Caco-2 (cell line): ENCODE measurements around the gene PTCD1. TPM values are rescaled to one million over a fixed set of nuclear protein-coding genes. Genes with fewer than 3 reads are reported as not detected.

Source experiments
- BruUV-seq: library from RNA; stranded (reverse); fragments of 400-500 nt; replicated peaks from 2 replicates; lab custom pipeline; 2021; lab: Mats Ljungman, UMichigan
- CTCF ChIA-PET: fragments of 300-600 bp; sonication (Branson Sonifier 250); formaldehyde crosslinking; loops from one replicate; lab custom pipeline; 2022; ENCODE audit warnings: antibody characterized with exemption; lab: Charles Lee
- POLR2A ChIA-PET: fragments of 300-600 bp; sonication (Branson Sonifier 250); formaldehyde crosslinking; loops from one replicate; lab custom pipeline; 2022; ENCODE audit warnings: antibody characterized with exemption; lab: Charles Lee
- DNase-seq, 2 experiments: peaks; one replicate each; pipeline versions ENCODE4 v3.0.0 to v3.0.0-alpha.2; 2020 to 2022
- H3K27me3 ChIP-seq: replicated peaks from 2 replicates; pipeline ENCODE4 v1.6.0; 2011; ENCODE audit warnings: low read length; ENCODE audit not compliant: control insufficient read depth, insufficient read depth
- H3K36me3 ChIP-seq: 2 replicates; pipeline ENCODE4 v1.5.1; 2011; ENCODE audit warnings: low read length; ENCODE audit not compliant: control insufficient read depth, insufficient read depth
- H3K4me1 ChIP-seq: fragments of 250-450 bp; sonication (Bioruptor Pico); 2 replicates; pipeline ENCODE4 v1.5.1; 2020; ENCODE audit warnings: mild to moderate bottlenecking
- H3K4me3 ChIP-seq: 2 replicates; pipeline ENCODE4 v1.5.1; 2011; ENCODE audit warnings: low read depth, mild to moderate bottlenecking, control low read depth, low read length
- H3K9me3 ChIP-seq: fragments of 250-450 bp; sonication (Bioruptor Pico); 2 replicates; pipeline ENCODE4 v1.5.1; 2020; ENCODE audit warnings: mild to moderate bottlenecking, moderate library complexity
- H3K27ac Mint-ChIP-seq: one replicate; pipeline ENCODE4 v1.8.0; 2022; ENCODE audit warnings: mixed read lengths; ENCODE audit not compliant: unreplicated experiment
- H3K27me3 Mint-ChIP-seq: one replicate; pipeline ENCODE4 v1.8.0; 2022; ENCODE audit warnings: mixed read lengths; ENCODE audit not compliant: insufficient read depth, unreplicated experiment
- H3K36me3 Mint-ChIP-seq: one replicate; pipeline ENCODE4 v1.8.0; 2022; ENCODE audit warnings: mild to moderate bottlenecking, mixed read lengths; ENCODE audit not compliant: insufficient read depth, unreplicated experiment
- H3K4me1 Mint-ChIP-seq: one replicate; pipeline ENCODE4 v1.8.0; 2022; ENCODE audit warnings: low read depth, mixed read lengths; ENCODE audit not compliant: unreplicated experiment
- H3K4me3 Mint-ChIP-seq: one replicate; pipeline ENCODE4 v1.8.0; 2022; ENCODE audit warnings: mild to moderate bottlenecking, moderate library complexity, mixed read lengths; ENCODE audit not compliant: unreplicated experiment
- H3K9me3 Mint-ChIP-seq: one replicate; pipeline ENCODE4 v1.8.0; 2022; ENCODE audit warnings: mixed read lengths; ENCODE audit not compliant: unreplicated experiment
- intact Hi-C: fragments of 100-400 bp; cut with micrococcal nuclease; formaldehyde crosslinking; loops from one replicate; pipeline ENCODE4 v1.10.0; 2022; ENCODE audit not compliant: unreplicated experiment
- total RNA-seq: library from RNA; stranded (reverse); gene quantifications from 2 replicates; pipeline ENCODE4 v1.2.3, GENCODE V29; 2022
- TF ChIP-seq, protein P1 (sequence below), 2 experiments: fragments of 200-600 bp in 1 of 2; IDR thresholded peaks; 1 replicate in 1 of 2; 2 replicates in 1 of 2; pipeline versions ENCODE4 v1.5.1 to v1.8.0; 2011 to 2022; ENCODE audit warnings: antibody characterized with exemption in 1 of 2, control low read depth in 1 of 2, inconsistent platforms in 1 of 2, low read depth in 1 of 2, low read length in 1 of 2, mild to moderate bottlenecking in 1 of 2, moderate library complexity in 1 of 2; ENCODE audit not compliant: insufficient read depth in 1 of 2, severe bottlenecking in 1 of 2, unreplicated experiment in 1 of 2

Gene PTCD1
- total RNA-seq, 1 experiment from 2014 or later = 59.6 TPM

- peaks cover 4% of the 10 kb centered on the region for H3K4me1 Mint-ChIP-seq
- no peak overlapping the region for H3K4me3 Mint-ChIP-seq
- Histone ChIP-seq H3K36me3 (peaks cover 19% of the 10 kb centered on the region), H3K4me3 (no peak overlapping the region), H3K9me3 (no peaks in the 10 kb centered on the region), H3K27me3 (no peaks in the 10 kb centered on the region), H3K4me1 (no peaks in the 10 kb centered on the region)
- no peaks in the 10 kb centered on the region for H3K9me3 Mint-ChIP-seq
- intact Hi-C loops = no loop called here
- H3K36me3 Mint-ChIP-seq = peaks cover 92% of the 10 kb centered on the region
- no peak for DNase-seq
- H3K27me3 Mint-ChIP-seq = no peaks in the 10 kb centered on the region
- BruUV-seq = no TSS peak
- ChIA-PET CTCF (no interaction called here), POLR2A (interaction anchor here (0.6 kb wide), 1 partner anchor 15 kb away, joined by 6 read pairs; no protein-coding TSS in a partner anchor)
- TF ChIP-seq, protein P1, sequence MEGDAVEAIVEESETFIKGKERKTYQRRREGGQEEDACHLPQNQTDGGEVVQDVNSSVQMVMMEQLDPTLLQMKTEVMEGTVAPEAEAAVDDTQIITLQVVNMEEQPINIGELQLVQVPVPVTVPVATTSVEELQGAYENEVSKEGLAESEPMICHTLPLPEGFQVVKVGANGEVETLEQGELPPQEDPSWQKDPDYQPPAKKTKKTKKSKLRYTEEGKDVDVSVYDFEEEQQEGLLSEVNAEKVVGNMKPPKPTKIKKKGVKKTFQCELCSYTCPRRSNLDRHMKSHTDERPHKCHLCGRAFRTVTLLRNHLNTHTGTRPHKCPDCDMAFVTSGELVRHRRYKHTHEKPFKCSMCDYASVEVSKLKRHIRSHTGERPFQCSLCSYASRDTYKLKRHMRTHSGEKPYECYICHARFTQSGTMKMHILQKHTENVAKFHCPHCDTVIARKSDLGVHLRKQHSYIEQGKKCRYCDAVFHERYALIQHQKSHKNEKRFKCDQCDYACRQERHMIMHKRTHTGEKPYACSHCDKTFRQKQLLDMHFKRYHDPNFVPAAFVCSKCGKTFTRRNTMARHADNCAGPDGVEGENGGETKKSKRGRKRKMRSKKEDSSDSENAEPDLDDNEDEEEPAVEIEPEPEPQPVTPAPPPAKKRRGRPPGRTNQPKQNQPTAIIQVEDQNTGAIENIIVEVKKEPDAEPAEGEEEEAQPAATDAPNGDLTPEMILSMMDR (IDR thresholded peaks at IDR 0.05; ENCODE audit: insufficient read depth in 1 of 2, low read depth in 1 of 2, low read length in 1 of 2, severe bottlenecking in 1 of 2, unreplicated experiment in 1 of 2) = no peak
- H3K27ac Mint-ChIP-seq = no peak overlapping the region
Observed at GRCh38 chr7:99448855-99449254, 10.3 kb upstream of the PTCD1 start.

- no peak overlapping the region for H3K27ac Mint-ChIP-seq
- peaks cover 23% of the 10 kb centered on the region for H3K36me3 ChIP-seq
- TF ChIP-seq, protein P1 (IDR thresholded peaks at IDR 0.05; ENCODE audit: insufficient read depth in 1 of 2, low read depth in 1 of 2, low read length in 1 of 2, severe bottlenecking in 1 of 2, unreplicated experiment in 1 of 2) = peak in 1 of 2 experiments; percentile 36
Observed at GRCh38 chr7:99447943-99448342, 9.3 kb upstream of the PTCD1 start.

GRCh38 chr7:99446096-99446495 is 7.5 kb upstream of the PTCD1 start:
- Histone ChIP-seq H3K36me3 (peaks cover 22% of the 10 kb centered on the region), H3K27me3 (no peaks in the 10 kb centered on the region), H3K4me1 (no peaks in the 10 kb centered on the region), H3K9me3 (no peaks in the 10 kb centered on the region), H3K4me3 (no peak overlapping the region)
- intact Hi-C loops = no loop called here
- BruUV-seq = no TSS peak
- CTCF ChIA-PET = interaction anchor here (0.7 kb wide), 1 partner anchor 460 kb away, joined by 3 read pairs; no protein-coding TSS in a partner anchor
- Mint-ChIP-seq H3K4me1 (peaks cover 13% of the 10 kb centered on the region), H3K27ac (no peak overlapping the region), H3K27me3 (no peaks in the 10 kb centered on the region), H3K9me3 (no peaks in the 10 kb centered on the region), H3K4me3 (no peak overlapping the region), H3K36me3 (peaks cover 99% of the 10 kb centered on the region)
- TF ChIP-seq, protein P1 (IDR thresholded peaks at IDR 0.05; ENCODE audit: insufficient read depth in 1 of 2, low read depth in 1 of 2, low read length in 1 of 2, severe bottlenecking in 1 of 2, unreplicated experiment in 1 of 2) = no peak
- DNase-seq = no peak
- POLR2A ChIA-PET = interaction anchor here (0.7 to 0.9 kb wide), 2 partner anchors 58 to 78 kb away, joined by 3 to 4 read pairs; partner anchors contain the start of gene ZKSCAN5

More at GRCh38 chr7:99447943-99448342, 9.3 kb upstream of the PTCD1 start:
- ChIA-PET POLR2A (no interaction called here), CTCF (no interaction called here)
- intact Hi-C loops = no loop called here
- BruUV-seq = no TSS peak
- peaks cover 92% of the 10 kb centered on the region for H3K36me3 Mint-ChIP-seq
- no peaks in the 10 kb centered on the region for H3K9me3 ChIP-seq
- no peaks in the 10 kb centered on the region for H3K4me1 ChIP-seq
- no peaks in the 10 kb centered on the region for H3K9me3 Mint-ChIP-seq
- H3K4me1 Mint-ChIP-seq = peaks cover 5% of the 10 kb centered on the region
- H3K27me3 Mint-ChIP-seq = no peaks in the 10 kb centered on the region
- no peak for DNase-seq
- H3K27me3 ChIP-seq = no peaks in the 10 kb centered on the region
- H3K4me3 ChIP-seq = no peak overlapping the region
- no peak overlapping the region for H3K4me3 Mint-ChIP-seq
